ENCODE measurements around the gene NXPE3.

NXPE3 gene

DNA sequence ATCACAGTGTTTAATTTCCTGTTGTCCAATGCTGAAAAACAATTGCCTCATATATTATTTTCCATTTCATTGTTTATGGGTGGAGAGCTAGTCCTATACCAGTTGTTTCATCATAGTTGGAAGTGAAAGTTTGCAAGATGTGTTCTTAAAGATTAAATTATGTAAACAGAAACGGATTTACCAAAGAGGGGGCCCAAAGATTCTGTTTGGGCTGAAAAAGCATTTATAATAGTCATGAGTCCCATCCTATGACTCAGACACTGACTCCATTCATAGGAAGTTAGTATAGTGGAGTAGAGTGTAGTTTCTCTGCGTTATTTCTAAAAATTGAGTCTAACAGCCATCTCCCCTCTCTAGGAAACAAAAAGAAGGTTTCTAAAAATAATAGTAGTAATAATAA is 94.6 kb downstream of the NXPE3 start:
- Histone ChIP-seq H3K27ac (no peak overlapping the region), H3K4me3 (ENCODE audit: low read depth, low read length) (no peak overlapping the region), H3K27me3 (ENCODE audit: insufficient read depth, low read depth, severe bottlenecking) (no peaks in the 10 kb centered on the region), H3K36me3 (no peaks in the 10 kb centered on the region), H3K9me3 (ENCODE audit: severe bottlenecking) (no peaks in the 10 kb centered on the region)
- DNase-seq: no peak
- TF ChIP-seq, protein P1, sequence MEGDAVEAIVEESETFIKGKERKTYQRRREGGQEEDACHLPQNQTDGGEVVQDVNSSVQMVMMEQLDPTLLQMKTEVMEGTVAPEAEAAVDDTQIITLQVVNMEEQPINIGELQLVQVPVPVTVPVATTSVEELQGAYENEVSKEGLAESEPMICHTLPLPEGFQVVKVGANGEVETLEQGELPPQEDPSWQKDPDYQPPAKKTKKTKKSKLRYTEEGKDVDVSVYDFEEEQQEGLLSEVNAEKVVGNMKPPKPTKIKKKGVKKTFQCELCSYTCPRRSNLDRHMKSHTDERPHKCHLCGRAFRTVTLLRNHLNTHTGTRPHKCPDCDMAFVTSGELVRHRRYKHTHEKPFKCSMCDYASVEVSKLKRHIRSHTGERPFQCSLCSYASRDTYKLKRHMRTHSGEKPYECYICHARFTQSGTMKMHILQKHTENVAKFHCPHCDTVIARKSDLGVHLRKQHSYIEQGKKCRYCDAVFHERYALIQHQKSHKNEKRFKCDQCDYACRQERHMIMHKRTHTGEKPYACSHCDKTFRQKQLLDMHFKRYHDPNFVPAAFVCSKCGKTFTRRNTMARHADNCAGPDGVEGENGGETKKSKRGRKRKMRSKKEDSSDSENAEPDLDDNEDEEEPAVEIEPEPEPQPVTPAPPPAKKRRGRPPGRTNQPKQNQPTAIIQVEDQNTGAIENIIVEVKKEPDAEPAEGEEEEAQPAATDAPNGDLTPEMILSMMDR (IDR thresholded peaks at IDR 0.05; ENCODE audit: low read depth, low read length): no peak

DNA sequence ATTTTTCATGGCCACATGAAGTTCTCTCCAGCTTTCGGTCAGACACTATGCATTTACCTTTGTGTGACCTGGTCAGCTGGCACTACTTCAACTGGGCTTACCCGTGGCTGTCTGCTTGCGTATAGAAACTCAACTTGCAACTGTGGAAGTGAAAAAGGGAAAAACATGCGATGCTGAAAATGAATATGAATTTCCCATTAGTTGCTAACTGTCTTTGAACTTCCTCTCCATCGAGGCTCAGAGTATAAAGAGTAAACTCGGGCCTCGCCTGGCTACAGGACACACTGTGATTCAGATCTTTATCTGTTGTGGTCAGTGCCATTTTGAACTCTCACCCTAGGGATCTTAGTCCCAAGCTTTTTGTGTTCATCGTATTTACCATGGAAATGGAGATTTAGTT is 97.1 kb downstream of the NXPE3 start:
- DNase-seq: no peak
- Histone ChIP-seq H3K27ac (no peak overlapping the region), H3K9me3 (ENCODE audit: severe bottlenecking) (no peaks in the 10 kb centered on the region), H3K4me3 (ENCODE audit: low read depth, low read length) (no peak overlapping the region), H3K36me3 (no peaks in the 10 kb centered on the region), H3K27me3 (ENCODE audit: insufficient read depth, low read depth, severe bottlenecking) (no peaks in the 10 kb centered on the region)
- TF ChIP-seq, protein P1 (IDR thresholded peaks at IDR 0.05; ENCODE audit: low read depth, low read length): no peak
